NCI-H1048 (cell line): ENCODE data around the gene SPRTN.
"Not testable (repeated sequence)": the region's sequence is repeated elsewhere in the genome, so short reads cannot be mapped to it uniquely, and the experiment has no call there.

Source experiments
- DNase-seq: peaks from one replicate; lab custom pipeline; 2025; lab: John Stamatoyannopoulos, UW

The SPRTN gene

GRCh38 chr1:231335663-231336602 lies 2.2 kb upstream of the SPRTN start:
- no peak for DNase-seq

- DNase-seq: no peak
Observed at GRCh38 chr1:231337043-231337471, 1.0 kb upstream of the SPRTN start.

DNA sequence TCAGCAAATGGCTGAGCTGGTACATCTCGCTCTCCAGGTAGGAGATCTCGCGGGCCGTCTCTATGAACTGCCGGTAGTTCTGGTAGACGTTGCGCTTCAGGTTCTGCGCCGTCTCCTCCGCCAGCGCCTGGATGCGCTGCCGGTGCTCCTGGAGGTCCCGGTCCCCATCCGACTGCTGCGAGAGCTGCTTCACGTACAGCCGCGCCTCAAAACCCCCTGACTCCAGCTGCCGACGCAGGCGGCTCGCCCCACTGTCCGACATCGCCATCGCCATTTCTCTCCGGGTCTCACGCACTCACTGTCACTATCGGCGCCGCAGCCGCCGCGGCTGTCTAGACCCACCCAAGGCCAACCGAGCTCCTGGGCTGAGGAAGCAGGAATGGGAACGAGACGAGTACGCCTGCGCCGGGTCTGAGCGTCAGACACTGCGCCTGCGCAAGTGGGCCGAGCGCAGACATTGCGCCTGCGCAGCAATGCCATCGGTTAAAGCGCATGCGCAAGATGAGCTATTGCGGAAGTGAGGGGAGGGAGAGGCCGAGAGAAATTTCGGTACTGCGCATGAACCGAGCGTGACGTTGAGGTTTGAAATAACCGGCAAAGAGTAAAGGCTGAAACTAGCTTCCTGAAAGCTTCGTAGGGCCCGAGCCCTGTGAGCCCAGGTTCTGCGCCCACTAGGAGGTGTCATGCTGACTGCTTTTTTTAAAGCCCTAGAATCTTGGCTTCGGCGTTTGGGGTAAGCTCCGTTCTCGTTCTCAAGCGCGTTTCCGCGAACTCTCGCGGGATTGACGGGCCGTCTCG lies 422 bp upstream of the SPRTN start, which contains the start of gene EXOC8:
TSS of gene EXOC8 (minus strand) at position 381 of the 798 bp plus-strand sequence. CDS start at position 274, 107 bp downstream.
- peak; percentile 99 for DNase-seq

- no peak for DNase-seq
Observed at GRCh38 chr1:231340328-231341013, 2.4 kb downstream of the SPRTN start.

DNA sequence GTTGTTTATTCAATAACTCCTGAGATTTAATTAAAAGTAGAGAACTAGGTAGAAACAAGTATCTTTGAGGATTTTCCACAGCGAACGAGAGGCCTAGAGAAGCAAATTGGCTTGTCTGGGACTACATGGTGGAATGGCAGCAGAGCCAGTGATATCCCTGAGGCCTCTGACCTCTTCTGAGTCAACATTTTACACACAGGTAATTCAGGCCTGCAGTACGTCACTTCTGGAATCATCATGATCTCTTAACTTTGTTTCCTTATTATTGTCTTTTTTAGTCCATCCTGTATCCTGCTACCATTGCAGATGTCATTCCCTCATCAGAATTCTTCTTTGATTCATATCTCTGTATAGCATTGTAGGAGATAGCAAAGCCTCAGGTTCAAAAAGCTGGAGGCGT lies 9.9 kb downstream of the SPRTN start:
- no peak for DNase-seq

GRCh38 chr1:231348442-231348841 lies 10.3 kb downstream of the SPRTN start:
- DNase-seq: no peak

GRCh38 chr1:231348856-231349255 lies 10.8 kb downstream of the SPRTN start:
- DNase-seq: not testable (repeated sequence)

DNA sequence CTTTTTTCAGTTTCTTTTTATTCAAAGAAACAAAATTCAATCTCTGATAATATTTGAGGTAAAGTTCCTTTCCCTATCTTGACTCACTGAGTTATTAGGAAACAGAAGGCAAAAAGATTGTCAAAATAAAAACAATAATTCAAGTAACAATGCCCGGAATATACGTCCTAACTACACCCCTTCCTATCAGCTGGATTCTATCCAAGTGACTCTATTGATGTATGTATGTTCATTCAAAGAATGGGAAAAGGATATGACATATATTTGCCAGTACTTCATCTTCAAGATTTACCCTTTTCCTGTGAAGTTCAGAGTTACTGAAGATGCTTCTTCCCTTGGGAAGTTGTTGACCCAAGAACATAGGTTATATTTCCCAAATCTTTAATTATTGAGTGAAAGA lies 13.7 kb downstream of the SPRTN start:
- DNase-seq: no peak

DNA sequence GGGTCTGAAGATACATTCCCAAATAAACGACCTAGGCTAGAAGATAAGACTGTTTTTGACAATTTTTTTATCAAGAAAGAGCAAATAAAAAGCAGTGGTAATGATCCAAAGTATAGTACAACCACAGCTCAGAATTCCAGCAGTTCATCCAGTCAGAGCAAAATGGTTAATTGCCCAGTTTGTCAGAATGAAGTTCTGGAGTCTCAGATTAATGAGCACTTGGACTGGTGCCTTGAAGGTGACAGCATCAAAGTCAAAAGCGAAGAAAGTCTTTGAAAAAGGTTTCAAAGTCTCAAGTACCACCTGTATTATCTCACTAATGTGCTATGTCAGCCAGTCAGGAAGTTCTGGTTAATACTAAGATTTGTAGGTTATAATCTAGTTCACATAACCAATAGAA lies 15.0 kb downstream of the SPRTN start:
- DNase-seq: no peak

DNA sequence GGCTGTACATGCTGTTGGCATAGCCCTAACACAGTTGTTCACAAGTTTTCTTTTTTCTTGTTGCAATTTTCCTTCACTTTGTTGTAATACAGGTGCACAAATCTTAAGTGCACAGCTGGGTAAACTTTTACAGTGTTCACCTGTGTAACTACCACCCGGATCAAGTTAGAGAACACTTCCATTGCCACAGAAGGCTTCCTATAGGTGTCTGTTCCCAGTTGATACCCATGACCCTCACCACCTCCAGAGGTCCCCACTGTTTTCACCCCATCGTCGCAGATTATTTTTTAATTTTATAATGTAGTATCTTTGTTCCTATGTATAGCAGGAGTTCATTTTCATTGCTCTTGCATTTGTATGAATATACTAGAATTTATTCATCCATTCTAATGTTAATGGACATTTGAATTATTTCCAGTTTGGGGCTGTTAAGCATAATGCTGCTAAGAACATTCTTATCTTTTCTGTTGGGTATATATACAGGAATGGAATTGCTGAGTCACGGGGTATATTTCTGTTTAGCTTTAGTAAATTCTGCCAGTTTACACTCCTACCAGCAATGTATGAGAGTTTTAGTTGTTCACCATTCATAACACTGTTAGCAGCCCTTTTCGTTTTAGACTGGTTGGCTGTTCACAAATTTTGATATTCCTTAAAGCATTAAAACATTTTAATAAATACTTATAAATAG lies 16.4 kb downstream of the SPRTN start:
- DNase-seq: no peak

DNA sequence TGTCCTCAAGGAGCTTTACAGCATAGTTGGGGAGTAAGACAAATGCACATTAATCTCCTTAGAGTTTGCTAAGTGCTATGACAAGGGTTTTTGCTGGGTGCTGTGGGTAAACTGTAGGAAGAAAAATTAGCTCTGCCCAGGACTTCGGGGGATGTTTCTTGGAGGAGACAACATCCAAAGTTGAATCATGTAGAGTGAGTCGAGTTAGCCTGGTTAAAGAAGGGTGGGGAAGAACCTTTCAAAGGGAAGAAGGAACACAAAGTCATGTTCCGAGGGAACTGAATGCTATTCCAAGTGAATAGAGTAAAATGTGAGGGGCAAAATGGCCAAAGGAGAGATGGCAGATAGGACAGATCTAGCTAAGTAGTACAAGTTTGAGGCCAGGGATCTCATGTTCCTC lies 17.1 kb downstream of the SPRTN start:
- no peak for DNase-seq

GRCh38 chr1:231357187-231357772 lies 19.2 kb downstream of the SPRTN start:
- DNase-seq: no peak

GRCh38 chr1:231357831-231358354 lies 19.8 kb downstream of the SPRTN start:
- peak; percentile 63 for DNase-seq

DNA sequence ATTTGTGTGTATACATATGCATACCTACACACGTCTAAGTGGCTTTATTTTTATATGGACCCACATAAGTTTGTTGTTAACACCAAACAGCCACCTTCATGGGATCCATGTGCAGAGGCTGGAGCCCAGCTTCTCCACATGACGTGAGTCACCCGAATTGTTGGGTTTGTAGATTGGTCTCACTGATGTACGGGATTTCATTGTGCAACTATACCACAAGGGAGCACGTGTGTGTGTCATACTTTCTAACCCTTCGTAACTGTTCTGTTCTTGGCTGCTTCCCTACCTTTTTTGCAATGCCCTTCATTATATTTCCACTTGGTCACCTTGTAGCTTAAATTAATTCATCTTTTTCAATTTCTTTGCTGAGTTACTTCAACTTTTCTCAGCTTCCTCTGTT lies 21.0 kb downstream of the SPRTN start:
- DNase-seq: no peak

- DNase-seq: no peak
Observed at GRCh38 chr1:231362325-231362724, 24.2 kb downstream of the SPRTN start.

GRCh38 chr1:231363624-231364023 lies 25.5 kb downstream of the SPRTN start:
- no peak for DNase-seq

GRCh38 chr1:231364192-231364591 lies 26.1 kb downstream of the SPRTN start:
- DNase-seq: no peak

DNA sequence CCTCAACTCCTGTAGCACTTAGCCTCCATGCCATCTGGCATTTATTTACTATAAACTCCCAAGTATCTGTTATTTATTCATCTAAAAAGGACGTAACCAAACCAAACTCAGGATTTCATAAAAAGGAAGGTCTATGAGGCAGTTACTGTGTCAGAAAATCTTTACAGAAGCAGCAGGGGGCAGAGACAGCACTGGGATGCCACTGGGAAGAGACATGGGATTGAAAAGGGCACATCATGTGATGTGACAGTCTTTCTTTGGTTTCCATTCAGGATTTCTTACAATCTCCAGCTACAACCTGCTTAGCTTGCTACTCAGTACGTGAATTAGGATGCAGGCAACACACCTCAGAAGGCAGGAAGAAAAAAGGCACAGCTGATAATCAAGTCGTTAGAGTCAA lies 31.2 kb downstream of the SPRTN start:
- no peak for DNase-seq

DNA sequence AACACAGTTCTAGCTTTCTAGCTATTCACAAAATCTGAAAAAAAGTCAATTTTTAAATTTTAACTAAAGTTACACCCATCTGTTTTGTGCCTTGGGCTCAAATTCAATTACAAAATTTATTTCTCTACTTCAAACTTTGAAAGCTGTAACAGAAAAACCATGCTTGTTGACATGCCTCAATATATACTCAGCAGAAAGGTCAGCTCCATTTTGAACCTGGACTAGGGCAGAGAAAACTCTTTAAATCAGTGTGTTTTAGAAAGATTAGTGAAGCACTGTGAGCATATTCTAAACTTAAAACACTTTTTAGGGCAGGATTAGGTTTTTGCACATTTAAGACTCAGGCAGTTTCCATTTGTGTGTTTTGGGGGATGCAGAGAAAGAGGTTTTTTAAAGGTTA lies 34.4 kb downstream of the SPRTN start:
- DNase-seq: no peak

GRCh38 chr1:231374394-231374793 lies 36.3 kb downstream of the SPRTN start:
- no peak for DNase-seq

- DNase-seq: no peak
Observed at GRCh38 chr1:231376101-231376500, 38.0 kb downstream of the SPRTN start.
